Activated CD4-positive, alpha-beta T cell treated with anti-CD3 and anti-CD28 coated beads for 24 hours (primary cell): Measurements from ENCODE around the gene FFAR1.
"Not testable (repeated sequence)": the region's sequence is repeated elsewhere in the genome, so short reads cannot be mapped to it uniquely, and the experiment has no call there.

ENCODE experiments used
- DNase-seq, 2 donors: peaks; one replicate each; pipeline ENCODE4 v3.0.0-alpha.2; 2020; ENCODE audit warnings: low read depth in 2 of 2

Gene FFAR1

GRCh38 chr19:35341565-35342225 lies 6.0 kb upstream of the FFAR1 start:
- no peak for DNase-seq

- DNase-seq, result no peak
These were observed 5.3 kb upstream of the FFAR1 start for GRCh38 chr19:35342430-35342829.

GRCh38 chr19:35344511-35345031 lies 3.1 kb upstream of the FFAR1 start:
- no peak for DNase-seq

- DNase-seq, result no peak
These were observed 2.0 kb upstream of the FFAR1 start for GRCh38 chr19:35345671-35346111.

GRCh38 chr19:35346193-35347052 lies 1.3 kb upstream of the FFAR1 start:
- peak; percentile 43 to 61 for DNase-seq

GRCh38 chr19:35347930-35348298 lies 212 bp downstream of the FFAR1 start:
- DNase-seq, result no peak

- DNase-seq, result no peak
These were observed 1.4 kb downstream of the FFAR1 start for GRCh38 chr19:35348911-35349611.

GRCh38 chr19:35349614-35350521 lies 2.2 kb downstream of the FFAR1 start:
- no peak for DNase-seq

- no peak for DNase-seq
These were observed 2.9 kb downstream of the FFAR1 start for GRCh38 chr19:35350591-35350990.

- DNase-seq, result no peak
These were observed 3.9 kb downstream of the FFAR1 start for GRCh38 chr19:35351411-35352176.

GRCh38 chr19:35352177-35352447 lies 4.4 kb downstream of the FFAR1 start:
- DNase-seq, result no peak

- DNase-seq, result peak; percentile 60 to 65
These were observed 5.0 kb downstream of the FFAR1 start for GRCh38 chr19:35352448-35353304.

- DNase-seq, result no peak
These were observed 5.9 kb downstream of the FFAR1 start for GRCh38 chr19:35353635-35354034.

GRCh38 chr19:35354898-35355297 lies 7.2 kb downstream of the FFAR1 start:
- DNase-seq, result no peak

GRCh38 chr19:35355791-35356460 lies 8.2 kb downstream of the FFAR1 start:
- DNase-seq, result no peak

GRCh38 chr19:35357867-35358573 lies 10.3 kb downstream of the FFAR1 start, which contains the start of gene FFAR3:
Gene FFAR3 (plus strand): TSS chr19:35358460. CDS start chr19:35358891, 431 bp downstream.
- no peak for DNase-seq

- not testable (repeated sequence) for DNase-seq
These were observed 11.1 kb downstream of the FFAR1 start for GRCh38 chr19:35358834-35359233.

GRCh38 chr19:35359395-35359794 lies 11.7 kb downstream of the FFAR1 start:
- not testable (repeated sequence) for DNase-seq
